Common myeloid progenitor, CD34-positive (primary cell): ENCODE data around the gene SPINK13.
A peak's percentile ranks its signal among the peaks of the same experiment; 100 is the strongest.
"Not testable (repeated sequence)": the region's sequence is repeated elsewhere in the genome, so short reads cannot be mapped to it uniquely, and the experiment has no call there.

ENCODE experiments used
- CTCF ChIA-PET: fragments of 350-600 bp; sonication (Branson Sonifier 250); formaldehyde crosslinking; loops from one replicate; lab custom pipeline; 2021; ENCODE audit warnings: antibody characterized with exemption; lab: Charles Lee
- POLR2A ChIA-PET: fragments of 350-600 bp; sonication (Branson Sonifier 250); formaldehyde crosslinking; loops from one replicate; lab custom pipeline; 2021; ENCODE audit warnings: antibody characterized with exemption; lab: Charles Lee
- DNase-seq, 3 donors: peaks; one replicate each; pipeline versions ENCODE4 v3.0.0 to v3.0.0-alpha.2; 2013
- H3K27ac ChIP-seq, 2 experiments: 1 replicate in 1 of 2; 2 replicates in 1 of 2; pipeline ENCODE4 v1.7.0; 2013; ENCODE audit warnings: inconsistent platforms in 2 of 2, low read length in 2 of 2, mild to moderate bottlenecking in 2 of 2, low read depth in 1 of 2, moderate library complexity in 1 of 2; ENCODE audit not compliant: severe bottlenecking in 2 of 2, insufficient read depth in 1 of 2, poor library complexity in 1 of 2
- H3K27me3 ChIP-seq, 5 experiments: replicated peaks in 2 of 5; 1 replicate in 3 of 5; 2 replicates in 2 of 5; pipeline versions ENCODE4 v1.6.1 to v1.7.0; 2013; ENCODE audit warnings: low read length in 4 of 5, mild to moderate bottlenecking in 2 of 5, moderate library complexity in 2 of 5, inconsistent platforms in 1 of 5; ENCODE audit not compliant: insufficient read depth in 5 of 5, control insufficient read depth in 4 of 5
- H3K36me3 ChIP-seq, 4 experiments: 1 replicate in 2 of 4; 2 replicates in 2 of 4; pipeline versions ENCODE4 v1.6.1 to v1.7.0; 2013; ENCODE audit warnings: low read length in 3 of 4, control low read depth in 1 of 4, mild to moderate bottlenecking in 1 of 4; ENCODE audit not compliant: control insufficient read depth in 4 of 4, insufficient read depth in 4 of 4
- H3K4me1 ChIP-seq, 4 experiments: 1 replicate in 3 of 4; 2 replicates in 1 of 4; pipeline versions ENCODE4 v1.6.1 to v1.7.1; 2013; ENCODE audit warnings: low read length in 3 of 4, mild to moderate bottlenecking in 3 of 4, control low read depth in 1 of 4, inconsistent platforms in 1 of 4, moderate library complexity in 1 of 4; ENCODE audit not compliant: control insufficient read depth in 4 of 4, insufficient read depth in 4 of 4; ENCODE audit errors: control extremely low read depth in 1 of 4
- H3K4me3 ChIP-seq, 7 experiments: 1 replicate in 4 of 7; 2 replicates in 3 of 7; pipeline versions ENCODE4 v1.5.1 to v1.7.0; 2013; ENCODE audit warnings: mild to moderate bottlenecking in 7 of 7, low read length in 6 of 7, moderate library complexity in 6 of 7, inconsistent platforms in 2 of 7, low read depth in 2 of 7, control low read depth in 1 of 7; ENCODE audit not compliant: insufficient read depth in 4 of 7, control insufficient read depth in 1 of 7; ENCODE audit errors: extremely low read depth in 1 of 7
- H3K9me3 ChIP-seq, 5 experiments: 1 replicate in 4 of 5; 2 replicates in 1 of 5; pipeline versions ENCODE4 v1.6.1 to v1.7.1; 2013; ENCODE audit warnings: low read length in 4 of 5, mild to moderate bottlenecking in 2 of 5, inconsistent platforms in 1 of 5, low read depth in 1 of 5, moderate library complexity in 1 of 5; ENCODE audit not compliant: control insufficient read depth in 4 of 5, insufficient read depth in 2 of 5; ENCODE audit errors: control extremely low read depth in 1 of 5
- WGBS: methylation state at CpG from one replicate; pipeline ENCODE4 v1.1.5; 2013; ENCODE audit not compliant: insufficient coverage; 5-methylcytosine and 5-hydroxymethylcytosine counted together

The SPINK13 gene

DNA sequence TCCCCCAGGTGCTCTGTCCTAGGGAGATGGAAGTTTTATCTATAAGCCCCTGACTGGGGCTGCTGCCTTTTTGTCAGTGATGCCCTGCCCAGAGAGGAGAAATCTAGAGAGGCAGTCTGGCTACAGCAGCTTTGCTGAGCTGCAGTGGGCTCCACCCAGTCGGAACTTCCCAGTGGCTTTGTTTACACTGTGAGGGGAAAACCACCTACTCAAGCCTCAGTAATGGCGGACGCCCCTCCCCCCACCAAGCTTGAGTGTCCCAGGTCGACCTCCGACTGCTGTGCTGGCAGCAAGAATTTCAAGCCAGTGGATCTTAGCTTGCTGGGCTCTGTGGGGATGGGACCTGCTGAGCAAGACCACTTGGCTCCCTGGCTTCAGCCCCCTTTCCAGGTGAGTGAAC lies 12.3 kb downstream of the SPINK13 start:
- H3K4me1 ChIP-seq, CTCF ChIA-PET, H3K27ac ChIP-seq, H3K4me3 ChIP-seq, H3K36me3 ChIP-seq, H3K27me3 ChIP-seq, H3K9me3 ChIP-seq, POLR2A ChIA-PET: not testable (repeated sequence)
- WGBS, result 58% methylated on average over 3 of the region's 5 CpGs
- DNase-seq, result peak in 1 of 3 donors; percentile 0

DNA sequence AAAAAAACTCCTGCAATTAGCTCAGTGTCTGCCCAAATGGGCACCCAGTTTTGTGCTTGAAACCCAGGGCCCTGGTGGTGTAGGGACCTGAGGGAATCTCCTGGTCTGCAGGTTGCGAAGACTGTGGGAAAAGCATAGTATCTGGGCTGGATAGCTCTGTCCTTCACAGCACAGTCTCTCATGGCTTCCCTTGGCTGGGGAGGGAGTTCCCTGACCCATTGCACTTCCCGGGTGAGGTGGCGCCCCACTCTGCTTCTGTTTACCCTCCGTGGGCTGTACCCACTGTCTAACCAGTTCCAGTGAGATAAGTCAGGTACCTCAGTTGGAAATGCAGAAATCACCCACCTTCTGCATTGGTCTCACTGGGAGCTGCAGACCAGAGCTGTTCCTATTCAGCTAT lies 12.7 kb downstream of the SPINK13 start:
- H3K27me3 ChIP-seq, DNase-seq, H3K9me3 ChIP-seq, H3K36me3 ChIP-seq, POLR2A ChIA-PET, H3K4me3 ChIP-seq, H3K4me1 ChIP-seq, H3K27ac ChIP-seq: not testable (repeated sequence)
- CTCF ChIA-PET, result interaction anchor here (0.6 kb wide), 1 partner anchor 155 kb away, joined by 3 read pairs; no protein-coding TSS in a partner anchor
- WGBS, result 100% methylated on average over 3 of the region's 4 CpGs

DNA sequence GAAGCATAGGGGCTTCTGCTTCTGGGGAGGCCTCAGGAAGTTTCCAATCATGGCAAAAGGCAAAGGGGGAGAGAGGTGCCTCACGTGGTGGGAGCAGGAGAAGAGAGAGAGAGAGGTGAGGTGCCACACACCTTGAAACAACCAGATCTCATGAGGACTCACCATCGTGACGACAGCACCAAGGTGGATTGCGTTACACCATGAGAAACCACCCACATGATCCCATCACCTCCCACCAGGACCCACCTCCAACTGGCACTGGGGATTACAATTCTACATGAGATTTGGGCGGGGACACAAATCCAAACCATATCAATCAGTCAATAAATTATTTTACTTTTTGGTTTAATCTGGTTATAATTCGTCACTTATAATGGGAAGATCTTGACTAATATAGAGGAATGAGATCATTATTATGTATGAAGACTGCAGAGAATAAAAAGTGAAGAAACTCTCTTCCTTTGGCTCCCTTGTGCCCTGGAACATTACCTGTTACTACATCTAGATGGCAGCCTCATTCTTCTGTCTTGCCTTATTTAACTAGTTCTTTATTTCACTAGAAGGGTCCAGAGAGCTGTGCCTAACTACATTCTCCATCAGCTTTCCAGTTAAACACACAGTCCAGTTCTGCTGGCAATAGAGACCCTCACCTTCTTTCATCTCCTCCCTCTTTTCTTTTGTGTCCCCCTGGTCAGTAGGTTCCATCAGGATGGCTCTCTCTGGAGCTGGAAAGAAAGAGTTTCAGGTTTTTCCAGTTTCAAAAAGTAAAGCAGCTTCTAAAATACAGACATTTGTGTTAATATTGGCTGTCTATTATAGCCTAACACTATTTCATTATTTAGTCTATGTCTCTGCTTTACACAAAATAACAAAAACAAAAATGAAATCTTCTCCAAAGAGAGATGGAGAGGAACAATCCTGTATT lies 21.9 kb downstream of the SPINK13 start:
- no peaks in the 10 kb centered on the region for H3K36me3 ChIP-seq
- WGBS, result 100% methylated on average over 1 of the region's 6 CpGs
- peak; percentile 14 to 48 (median 46) for DNase-seq
- H3K4me3 ChIP-seq, result no peak overlapping the region
- no peaks in the 10 kb centered on the region for H3K9me3 ChIP-seq
- POLR2A ChIA-PET, result interaction anchor here (1.1 kb wide), 1 partner anchor 440 kb away, joined by 5 read pairs; no protein-coding TSS in a partner anchor
- peaks cover 0 to 5% (median 0%) of the 10 kb centered on the region in 4 experiments for H3K4me1 ChIP-seq
- H3K27ac ChIP-seq, result no peak overlapping the region
- no peaks in the 10 kb centered on the region for H3K27me3 ChIP-seq
- CTCF ChIA-PET, result interaction anchor here (0.8 to 1.5 kb wide), 7 partner anchors 9 to 439 kb away, joined by 3 to 14 read pairs (median 3); no protein-coding TSS in a partner anchor

DNA sequence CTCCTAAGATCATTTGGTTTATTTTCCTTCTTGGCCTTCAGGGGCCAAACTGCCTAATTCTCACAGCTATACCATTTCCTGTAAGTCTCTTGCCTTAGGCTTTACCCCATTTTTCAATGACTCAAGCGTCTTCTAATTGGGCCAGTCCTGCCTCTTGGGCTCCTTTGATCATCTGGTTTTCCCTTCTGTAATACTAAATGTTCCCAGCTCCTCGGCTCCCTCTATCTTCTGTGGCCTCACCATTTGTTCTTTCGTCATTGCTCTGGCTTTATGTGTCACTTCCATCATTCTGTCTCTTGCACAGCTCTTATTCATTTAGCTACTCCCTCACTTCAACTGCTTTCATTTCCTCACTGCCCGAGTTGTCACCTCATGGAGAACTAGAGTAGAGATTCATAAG lies 29.1 kb downstream of the SPINK13 start:
- CTCF ChIA-PET, result no interaction called here
- no peak overlapping the region for H3K27ac ChIP-seq
- H3K36me3 ChIP-seq, result no peaks in the 10 kb centered on the region
- peaks cover 0 to 5% (median 0%) of the 10 kb centered on the region in 5 experiments for H3K9me3 ChIP-seq
- WGBS, result 93% methylated on average over 4 of the region's 4 CpGs
- no peak overlapping the region for H3K4me3 ChIP-seq
- no peak for DNase-seq
- POLR2A ChIA-PET, result interaction anchor here (0.6 kb wide), 2 partner anchors 28 to 746 kb away, joined by 3 to 8 read pairs; no protein-coding TSS in a partner anchor
- peaks cover 0 to 2% (median 0%) of the 10 kb centered on the region in 5 experiments for H3K27me3 ChIP-seq
- H3K4me1 ChIP-seq, result no peaks in the 10 kb centered on the region

DNA sequence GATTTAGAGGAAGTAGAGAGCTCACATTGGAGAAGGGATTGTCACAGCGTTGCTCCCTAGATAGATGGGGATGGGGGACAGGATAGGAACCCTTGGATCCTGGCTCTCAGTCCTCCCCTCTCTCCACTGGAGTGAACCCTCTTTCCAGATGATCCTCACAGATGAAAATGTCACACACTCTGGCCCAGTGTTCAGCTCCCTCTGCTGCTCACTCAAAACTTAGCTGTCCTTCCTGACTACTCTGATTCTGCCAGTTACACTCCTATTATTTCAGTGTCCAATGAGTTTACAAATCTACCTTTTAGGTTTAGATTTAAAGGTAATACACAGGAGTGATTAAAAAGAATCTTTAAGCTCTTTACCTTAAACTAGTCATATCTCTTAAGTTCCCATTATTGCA lies 37.9 kb downstream of the SPINK13 start:
- no peak for DNase-seq
- CTCF ChIA-PET, result interaction anchor here (1.3 kb wide), 1 partner anchor 424 kb away, joined by 3 read pairs; no protein-coding TSS in a partner anchor
- Histone ChIP-seq H3K9me3 (peaks cover 0 to 8% (median 0%) of the 10 kb centered on the region in 5 experiments), H3K4me3 (no peak overlapping the region), H3K4me1 (no peaks in the 10 kb centered on the region), H3K36me3 (no peaks in the 10 kb centered on the region), H3K27ac (no peak overlapping the region), H3K27me3 (no peaks in the 10 kb centered on the region)
- POLR2A ChIA-PET, result no interaction called here
- WGBS, result no CpG with 5 or more reads among the region's 1 CpG

DNA sequence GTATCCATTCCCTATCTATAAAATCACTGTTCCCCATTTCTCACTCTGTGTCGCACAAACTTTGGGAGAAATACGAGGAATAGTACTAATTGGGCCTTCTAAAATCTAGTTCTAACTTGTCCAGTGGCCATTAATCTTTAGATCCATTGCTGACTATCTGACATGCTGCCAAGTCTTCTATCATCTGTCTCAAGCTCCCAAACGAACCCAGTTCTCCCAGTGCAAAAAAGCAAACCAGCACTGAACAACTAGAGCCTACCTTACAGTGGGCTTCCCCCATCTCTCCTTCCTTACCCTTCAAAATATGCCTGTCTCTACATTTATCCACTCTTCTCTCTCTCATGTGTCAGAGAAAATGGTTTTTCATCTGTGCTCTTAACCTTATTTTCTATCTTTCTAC lies 40.4 kb downstream of the SPINK13 start:
- no peaks in the 10 kb centered on the region for H3K27me3 ChIP-seq
- ChIA-PET CTCF (no interaction called here), POLR2A (no interaction called here)
- H3K9me3 ChIP-seq, result peaks cover 0 to 8% (median 0%) of the 10 kb centered on the region in 5 experiments
- H3K4me1 ChIP-seq, result no peaks in the 10 kb centered on the region
- DNase-seq, result no peak
- H3K4me3 ChIP-seq, result no peak overlapping the region
- WGBS, result 95% methylated on average over 3 of the region's 3 CpGs
- no peak overlapping the region for H3K27ac ChIP-seq
- H3K36me3 ChIP-seq, result no peaks in the 10 kb centered on the region

DNA sequence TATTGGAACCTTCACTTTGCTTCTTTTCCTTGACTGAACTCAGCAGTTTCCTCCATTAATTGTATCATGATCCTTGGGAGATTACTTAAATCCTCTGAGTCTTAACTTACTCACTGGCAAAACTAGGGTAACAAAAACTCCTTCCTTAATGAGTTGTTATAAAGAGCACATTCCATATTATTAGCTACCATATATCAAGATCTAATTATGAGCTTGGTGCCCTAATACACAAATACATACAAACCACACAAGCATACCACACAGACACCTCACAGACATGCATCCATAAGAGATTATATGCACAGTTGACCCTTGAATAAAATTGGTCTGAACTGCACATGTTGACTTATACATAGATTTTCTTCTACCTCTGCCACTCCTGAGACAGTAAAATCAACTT lies 41.2 kb downstream of the SPINK13 start:
- no peak for DNase-seq
- Histone ChIP-seq H3K4me1 (no peaks in the 10 kb centered on the region), H3K27ac (no peak overlapping the region), H3K4me3 (no peak overlapping the region), H3K36me3 (no peaks in the 10 kb centered on the region), H3K9me3 (peaks cover 0 to 8% (median 0%) of the 10 kb centered on the region in 5 experiments), H3K27me3 (no peaks in the 10 kb centered on the region)
- ChIA-PET POLR2A (no interaction called here), CTCF (no interaction called here)
